ENCODE data around the gene LRRC31.

LRRC31 gene

DNA sequence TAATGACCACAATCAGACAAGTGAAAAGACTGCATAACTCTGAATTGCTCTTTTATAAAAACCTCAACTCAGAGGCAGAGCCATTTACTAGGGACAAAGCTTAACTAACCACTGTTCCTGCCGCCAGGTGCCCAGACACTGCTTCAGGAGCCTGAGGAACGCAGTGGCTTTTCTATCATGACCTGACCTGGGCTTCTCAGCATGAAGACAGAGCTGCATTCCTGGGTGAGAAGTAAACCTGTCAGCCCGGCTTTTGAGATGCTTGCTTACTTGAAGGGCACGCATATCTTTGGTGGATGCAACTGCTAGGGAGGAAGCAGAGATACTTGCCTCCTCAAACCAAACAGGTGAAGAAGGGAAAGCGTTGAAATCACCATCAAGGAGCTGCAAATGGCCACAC lies 7.9 kb downstream of the LRRC31 start:
- DNase-seq = no peak

DNA sequence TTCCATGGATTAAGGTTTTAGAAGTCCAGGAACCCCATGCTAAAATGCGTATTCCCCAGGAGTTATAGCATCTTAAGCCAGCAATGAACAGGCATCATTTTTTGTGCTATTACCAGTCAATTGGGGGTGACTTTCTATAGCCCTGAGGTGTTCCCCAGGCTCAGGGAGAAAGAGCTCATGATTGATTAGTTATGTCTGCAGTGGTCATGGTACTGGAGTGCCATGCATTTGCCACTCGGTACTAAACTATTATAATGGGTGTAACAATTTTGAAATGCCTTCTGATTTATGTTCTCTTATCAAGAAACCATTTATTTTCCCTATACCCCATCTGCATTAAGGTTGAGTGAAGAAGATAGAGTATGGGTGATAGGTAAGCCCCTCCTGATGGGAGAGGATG lies 11.9 kb downstream of the LRRC31 start:
- no peak for DNase-seq

DNA sequence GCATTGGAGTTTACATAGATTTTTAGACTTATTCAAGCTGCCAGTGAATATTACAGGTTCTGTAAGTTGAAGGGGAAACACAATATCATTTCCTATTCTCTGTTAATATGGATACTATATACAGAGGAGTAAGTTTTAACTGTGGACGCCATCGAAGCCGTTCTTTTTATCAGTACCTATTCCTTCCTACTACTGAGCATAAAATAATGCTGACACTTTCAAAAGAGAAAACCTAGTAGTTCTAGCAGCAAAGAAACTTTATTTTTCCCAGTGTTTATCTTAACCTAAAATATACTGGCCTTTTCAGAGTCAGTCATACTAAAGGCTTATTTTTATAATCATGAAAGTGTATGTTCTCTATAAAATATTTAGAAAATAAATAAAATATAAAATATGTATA lies 14.2 kb downstream of the LRRC31 start:
- no peak for DNase-seq

DNA sequence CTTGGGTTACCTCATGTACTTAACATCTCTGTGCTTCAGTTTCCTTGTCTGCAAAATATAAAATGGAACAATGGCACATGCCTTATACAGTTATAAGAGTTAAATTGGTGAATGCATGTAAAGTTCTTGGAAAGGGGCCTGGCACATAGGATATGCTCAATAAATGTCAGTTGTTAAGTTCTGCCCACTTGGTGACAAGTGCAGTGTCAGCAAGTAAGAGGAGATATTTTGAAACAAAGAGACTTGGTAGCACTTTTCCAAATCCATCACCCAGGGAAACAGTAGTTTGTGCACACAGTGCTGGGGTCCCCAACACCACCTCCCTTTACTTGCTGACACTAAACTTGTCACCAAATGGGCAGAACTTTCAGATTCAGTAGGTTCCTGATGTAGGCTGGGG lies 19.1 kb downstream of the LRRC31 start:
- no peak for DNase-seq

GRCh38 chr3:169848741-169849140 lies 21.0 kb downstream of the LRRC31 start:
- no peak for DNase-seq

GRCh38 chr3:169847896-169848295 lies 21.8 kb downstream of the LRRC31 start:
- no peak for DNase-seq

DNA sequence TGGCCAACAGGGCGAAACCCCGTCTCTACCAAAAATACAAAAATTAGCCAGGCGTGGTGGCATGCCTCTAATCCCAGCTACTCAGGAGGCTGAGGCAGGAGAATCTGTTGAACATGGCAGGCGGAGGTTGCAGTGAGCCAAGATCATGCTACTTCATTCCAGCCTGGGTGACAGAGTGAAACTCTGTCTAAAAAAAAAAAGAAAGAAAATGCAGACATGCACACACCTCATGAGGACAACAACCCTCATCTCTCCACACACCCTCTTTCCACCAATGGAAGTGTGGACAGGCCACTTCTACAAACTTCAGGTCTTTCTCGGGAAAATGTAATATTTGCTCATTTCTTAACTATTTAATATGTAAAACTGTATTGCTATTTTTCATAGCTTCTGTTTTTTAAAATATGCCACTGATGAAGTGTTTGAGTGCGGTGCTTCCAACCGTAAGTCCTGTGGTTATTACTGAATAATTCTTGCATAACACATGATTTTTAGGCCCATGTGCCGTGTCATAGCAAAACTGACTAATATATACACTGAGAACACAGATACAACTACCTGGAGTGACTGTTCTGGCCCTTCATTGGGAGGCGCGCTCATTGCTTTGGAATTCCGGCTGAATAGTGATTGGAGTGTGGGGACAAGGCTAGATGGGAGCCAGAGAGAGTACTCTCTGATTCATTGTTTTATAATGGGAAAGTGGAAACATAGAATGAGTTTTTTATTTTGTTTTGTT lies 23.1 kb downstream of the LRRC31 start:
- peak; percentile 90 for DNase-seq

DNA sequence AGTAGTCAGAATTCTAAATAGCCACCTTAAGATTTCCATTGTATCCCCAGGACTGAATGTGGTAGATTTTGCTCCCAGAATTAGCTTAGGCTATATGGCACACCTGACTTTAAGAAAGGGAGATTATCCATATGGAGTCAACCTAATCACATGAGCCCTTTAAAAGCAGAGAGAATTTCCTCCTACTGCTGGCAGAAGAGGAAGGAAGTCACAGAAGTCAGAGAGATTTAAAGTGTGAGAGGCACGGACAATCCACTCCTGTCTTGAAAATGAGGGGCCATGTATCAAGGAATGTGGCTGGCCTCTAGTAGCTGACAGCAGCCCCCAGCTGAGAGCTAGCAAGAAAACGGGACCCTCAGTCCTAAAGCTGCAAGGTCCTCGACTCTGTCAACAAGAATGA lies 26.8 kb downstream of the LRRC31 start:
- no peak for DNase-seq

- no peak for DNase-seq
Measured at GRCh38 chr3:169841171-169841570, 28.6 kb downstream of the LRRC31 start.

DNA sequence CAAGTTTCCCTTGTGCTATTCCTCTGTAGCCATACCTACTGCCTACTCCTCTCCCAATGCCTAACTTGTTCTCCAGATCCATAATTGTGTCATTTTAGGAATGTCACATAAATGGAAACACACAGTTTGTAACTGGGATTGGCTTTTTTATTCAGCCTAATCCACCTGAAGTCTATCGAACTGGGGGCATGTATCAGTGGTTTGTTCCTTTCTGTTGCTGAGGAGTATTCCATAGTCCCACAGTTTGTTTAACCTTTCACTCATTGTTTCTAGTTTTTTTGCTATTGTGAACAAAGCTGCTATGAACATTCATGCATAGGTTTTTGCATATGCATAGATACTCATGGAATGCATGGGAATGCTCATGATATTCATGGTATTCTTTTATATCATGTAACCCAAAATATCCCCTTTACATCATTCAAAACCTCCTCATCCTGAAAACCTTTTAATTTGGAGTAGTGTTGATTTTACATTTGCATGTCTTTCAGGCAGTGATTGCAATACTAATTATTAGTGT lies 31.2 kb downstream of the LRRC31 start:
- DNase-seq = no peak

DNA sequence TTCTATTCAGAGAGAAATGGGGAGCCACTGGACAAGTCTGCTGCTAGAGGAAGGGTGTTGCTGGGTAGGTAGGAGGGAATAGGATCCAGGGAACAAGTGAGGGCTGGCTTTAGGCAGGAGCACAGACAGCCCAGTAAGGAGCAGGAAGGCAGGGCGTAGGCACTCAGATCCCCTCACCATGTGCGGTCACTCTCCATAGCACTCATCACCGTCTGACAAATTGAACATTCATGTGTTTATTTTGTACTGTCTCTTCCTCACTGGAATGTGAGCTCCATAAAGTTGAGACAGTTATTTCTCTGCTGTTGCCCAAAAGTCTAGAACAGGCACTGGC lies 32.8 kb downstream of the LRRC31 start:
- DNase-seq = peak; percentile 49

DNA sequence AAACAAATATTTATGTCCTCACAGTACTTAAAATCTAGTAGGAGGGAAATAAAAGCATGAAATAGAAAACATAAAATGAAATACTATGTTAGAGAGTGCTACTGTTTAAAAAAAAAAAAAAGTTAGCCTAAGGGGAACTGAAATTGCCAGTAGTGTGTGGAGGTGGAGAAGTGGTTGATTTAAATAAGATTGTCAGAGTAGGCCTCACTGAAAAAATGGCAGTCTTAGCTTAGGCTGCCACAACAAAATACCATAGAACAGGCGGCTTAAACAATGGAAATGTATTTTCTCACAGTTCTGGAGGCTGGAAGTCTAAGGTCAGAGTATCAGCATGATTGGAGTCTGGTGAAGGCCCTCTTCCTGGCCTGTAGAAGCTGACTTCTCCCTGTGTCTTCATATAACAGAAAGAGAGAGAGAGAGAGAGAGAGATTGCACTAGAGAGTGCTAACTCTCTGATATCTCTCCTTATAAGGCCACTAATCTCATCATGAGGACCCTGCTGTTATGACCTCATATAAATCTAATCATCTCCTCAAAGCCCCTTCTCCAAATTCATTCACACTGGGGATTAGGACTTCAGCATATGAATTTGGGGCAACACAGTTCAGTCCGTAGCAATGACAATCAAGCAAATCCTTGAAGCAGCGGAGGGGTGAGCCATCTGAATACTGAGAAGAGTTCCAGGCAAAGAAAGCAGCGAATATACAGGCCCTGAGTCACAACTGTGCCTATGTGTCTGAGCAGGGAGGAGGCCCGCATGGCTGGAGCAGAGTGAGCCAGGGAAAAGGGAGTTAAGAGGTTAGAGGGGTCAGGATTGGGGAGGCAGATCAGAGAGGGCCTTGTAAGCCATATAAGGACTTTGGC lies 33.4 kb downstream of the LRRC31 start:
- DNase-seq = peak; percentile 72

DNA sequence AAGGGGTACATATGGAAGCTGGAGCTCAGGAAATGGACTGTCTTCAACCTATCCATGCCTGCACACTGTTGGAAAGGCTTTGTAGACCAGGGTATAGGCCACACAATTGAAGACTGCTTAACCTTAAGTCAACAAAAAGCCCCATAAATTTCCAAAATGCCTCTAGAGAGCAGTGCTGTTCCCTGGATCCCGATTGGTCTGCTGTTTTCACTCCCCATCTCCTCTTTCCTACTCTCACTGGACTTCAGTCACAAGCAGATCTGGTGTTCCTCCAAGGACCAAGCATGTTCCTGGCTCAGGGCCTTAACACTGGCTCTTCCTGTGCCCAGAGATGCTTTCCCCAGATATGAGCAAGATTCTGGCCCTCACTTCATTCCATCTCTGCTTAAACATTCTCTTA lies 34.2 kb downstream of the LRRC31 start:
- no peak for DNase-seq

GRCh38 chr3:169827712-169828111 lies 42.0 kb downstream of the LRRC31 start:
- DNase-seq = no peak

DNA sequence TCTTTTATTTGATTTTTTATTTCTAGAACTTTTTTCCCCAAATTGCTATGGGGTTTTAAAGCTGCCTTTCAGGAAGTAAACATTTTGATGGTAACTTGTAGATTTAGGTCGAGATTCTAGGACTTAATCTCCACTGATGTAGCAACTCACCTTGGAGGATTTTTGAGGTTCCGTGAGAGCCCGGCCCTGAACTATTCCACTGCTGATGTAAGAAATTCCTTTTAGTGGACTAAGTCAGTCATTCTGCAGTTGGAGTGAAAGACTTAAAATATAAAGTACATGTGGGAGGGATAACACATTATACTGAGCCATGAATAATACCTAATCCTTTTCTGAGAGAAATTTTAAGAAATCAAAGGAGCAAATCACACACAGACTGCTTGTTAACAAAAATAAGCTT lies 44.4 kb downstream of the LRRC31 start:
- DNase-seq = no peak

DNA sequence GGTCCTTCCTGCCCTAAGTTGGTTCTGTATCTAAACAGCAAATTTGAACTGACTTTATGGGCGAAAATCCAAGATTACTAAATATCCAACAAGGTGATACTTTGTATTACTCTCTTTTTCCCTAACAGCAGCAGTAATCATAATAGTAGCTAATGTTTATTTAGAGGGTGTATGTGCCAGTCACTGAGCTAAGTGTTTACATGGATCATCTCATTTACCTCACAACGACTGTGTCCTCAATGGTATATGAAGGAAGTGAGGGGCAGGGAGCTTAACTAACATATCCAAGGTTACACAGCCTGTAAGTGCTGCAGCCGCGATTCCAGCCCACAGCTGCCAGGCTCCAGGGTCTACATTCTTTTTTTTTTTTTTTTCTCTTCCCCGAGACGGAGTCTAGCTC lies 46.8 kb downstream of the LRRC31 start:
- no peak for DNase-seq

DNA sequence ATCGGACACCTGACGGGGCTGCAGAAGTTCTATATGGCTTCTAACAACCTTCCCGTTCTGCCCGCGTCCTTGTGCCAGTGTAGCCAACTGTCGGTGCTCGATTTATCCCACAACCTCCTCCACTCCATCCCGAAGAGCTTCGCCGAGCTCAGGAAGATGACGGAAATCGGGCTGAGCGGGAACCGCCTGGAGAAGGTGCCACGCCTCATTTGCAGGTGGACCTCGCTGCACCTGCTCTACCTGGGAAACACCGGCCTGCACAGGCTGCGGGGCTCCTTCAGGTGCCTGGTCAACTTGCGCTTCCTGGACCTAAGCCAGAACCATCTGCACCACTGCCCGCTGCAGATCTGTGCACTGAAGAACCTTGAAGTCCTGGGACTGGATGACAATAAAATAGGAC lies 47.2 kb downstream of the LRRC31 start:
- no peak for DNase-seq

DNA sequence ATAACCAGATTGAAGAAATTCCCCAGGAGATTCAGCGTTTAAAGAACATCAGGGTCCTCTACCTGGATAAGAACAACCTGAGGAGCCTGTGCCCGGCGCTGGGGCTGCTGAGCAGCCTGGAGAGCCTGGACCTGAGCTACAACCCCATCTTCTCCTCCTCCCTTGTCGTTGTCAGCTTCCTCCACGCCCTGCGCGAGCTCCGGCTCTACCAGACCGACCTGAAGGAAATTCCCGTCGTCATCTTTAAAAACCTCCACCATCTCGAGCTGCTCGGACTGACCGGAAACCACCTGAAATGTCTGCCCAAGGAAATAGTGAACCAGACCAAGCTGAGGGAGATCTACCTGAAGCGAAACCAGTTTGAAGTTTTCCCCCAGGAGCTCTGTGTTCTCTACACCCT lies 47.6 kb downstream of the LRRC31 start:
- no peak for DNase-seq

- peak; percentile 57 for DNase-seq
Measured at GRCh38 chr3:169818316-169818715, 51.4 kb downstream of the LRRC31 start.

DNA sequence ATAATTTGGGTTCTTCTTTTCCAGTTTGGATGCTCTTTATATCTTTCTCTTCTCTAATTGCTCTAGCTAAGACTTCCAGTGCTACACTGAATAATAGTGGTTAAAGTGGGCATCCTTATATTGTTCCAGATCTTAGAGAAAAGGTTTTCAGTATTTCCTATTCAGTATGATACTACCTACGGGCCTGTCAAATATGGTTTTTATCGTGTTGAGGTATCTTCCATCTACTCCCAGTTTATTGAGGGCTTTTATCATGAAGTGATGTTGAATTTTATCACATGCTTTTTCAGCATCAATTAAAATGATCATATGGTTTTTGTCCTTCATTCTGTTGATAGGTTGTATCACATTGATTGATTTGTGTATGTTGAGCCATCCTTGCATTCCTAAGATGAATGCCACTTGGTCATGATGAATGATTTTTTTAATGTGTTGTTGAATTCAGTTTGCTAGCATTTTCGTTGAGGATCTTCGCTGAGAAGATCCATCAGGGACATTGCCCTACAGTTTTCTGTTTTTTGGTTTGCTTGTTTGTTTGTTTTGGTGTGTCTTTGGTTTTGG lies 54.1 kb downstream of the LRRC31 start:
- no peak for DNase-seq

- peak; percentile 8 for DNase-seq
Measured at GRCh38 chr3:169813757-169814517, 55.8 kb downstream of the LRRC31 start.

GRCh38 chr3:169813278-169813677 lies 56.5 kb downstream of the LRRC31 start:
- DNase-seq = no peak

All from EL (cell line).